Fibroblast of lung (primary cell): ENCODE measurements around the gene TMEM121.
"Not testable (repeated sequence)": the region's sequence is repeated elsewhere in the genome, so short reads cannot be mapped to it uniquely, and the experiment has no call there.

Experiments
- EZH2 ChIP-seq: IDR thresholded peaks from 2 replicates; pipeline ENCODE4 v1.5.1; 2012; ENCODE audit warnings: low read length, control low read depth, mild to moderate bottlenecking; ENCODE audit errors: missing control alignments
- TF ChIP-seq, protein P1 (sequence below), 2 donors: IDR thresholded peaks in 1 of 2; conservative IDR thresholded peaks in 1 of 2; 1 replicate in 1 of 2; 2 replicates in 1 of 2; pipeline ENCODE4 v1.5.1; 2011 to 2012; ENCODE audit warnings: low read length in 2 of 2, control low read depth in 1 of 2, inconsistent platforms in 1 of 2, low read depth in 1 of 2, mild to moderate bottlenecking in 1 of 2

DNA sequence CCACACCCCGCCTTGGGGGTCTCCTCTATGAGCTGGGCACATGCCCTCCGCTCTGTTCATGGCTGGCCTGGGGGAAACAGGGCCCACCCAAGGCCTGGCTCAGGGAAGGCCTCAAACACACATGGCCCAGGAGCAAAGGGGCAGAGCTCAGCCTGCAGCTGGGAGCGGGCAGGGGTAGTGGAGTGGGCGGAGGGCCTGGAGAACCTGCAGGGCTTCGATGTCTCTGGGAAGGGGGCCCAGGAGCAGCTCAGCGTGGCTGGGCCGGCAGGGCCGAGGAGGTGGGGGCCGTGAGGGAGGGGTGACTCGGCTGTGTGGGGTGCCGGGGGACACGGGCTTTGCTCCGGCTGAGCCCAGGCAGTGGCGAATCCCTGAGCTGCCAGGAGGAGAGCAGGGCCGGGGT, 47.5 kb downstream of the TMEM121 start:
- TF ChIP-seq, protein P1, sequence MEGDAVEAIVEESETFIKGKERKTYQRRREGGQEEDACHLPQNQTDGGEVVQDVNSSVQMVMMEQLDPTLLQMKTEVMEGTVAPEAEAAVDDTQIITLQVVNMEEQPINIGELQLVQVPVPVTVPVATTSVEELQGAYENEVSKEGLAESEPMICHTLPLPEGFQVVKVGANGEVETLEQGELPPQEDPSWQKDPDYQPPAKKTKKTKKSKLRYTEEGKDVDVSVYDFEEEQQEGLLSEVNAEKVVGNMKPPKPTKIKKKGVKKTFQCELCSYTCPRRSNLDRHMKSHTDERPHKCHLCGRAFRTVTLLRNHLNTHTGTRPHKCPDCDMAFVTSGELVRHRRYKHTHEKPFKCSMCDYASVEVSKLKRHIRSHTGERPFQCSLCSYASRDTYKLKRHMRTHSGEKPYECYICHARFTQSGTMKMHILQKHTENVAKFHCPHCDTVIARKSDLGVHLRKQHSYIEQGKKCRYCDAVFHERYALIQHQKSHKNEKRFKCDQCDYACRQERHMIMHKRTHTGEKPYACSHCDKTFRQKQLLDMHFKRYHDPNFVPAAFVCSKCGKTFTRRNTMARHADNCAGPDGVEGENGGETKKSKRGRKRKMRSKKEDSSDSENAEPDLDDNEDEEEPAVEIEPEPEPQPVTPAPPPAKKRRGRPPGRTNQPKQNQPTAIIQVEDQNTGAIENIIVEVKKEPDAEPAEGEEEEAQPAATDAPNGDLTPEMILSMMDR (conservative IDR thresholded peaks at IDR 0.05 in 1 of 2, IDR thresholded peaks at IDR 0.05 in 1 of 2; ENCODE audit: low read depth in 1 of 2, low read length in 2 of 2): not testable (repeated sequence)
- not testable (repeated sequence) for TF ChIP-seq EZH2
